ENCODE data around the gene RPL7L1.

DNA sequence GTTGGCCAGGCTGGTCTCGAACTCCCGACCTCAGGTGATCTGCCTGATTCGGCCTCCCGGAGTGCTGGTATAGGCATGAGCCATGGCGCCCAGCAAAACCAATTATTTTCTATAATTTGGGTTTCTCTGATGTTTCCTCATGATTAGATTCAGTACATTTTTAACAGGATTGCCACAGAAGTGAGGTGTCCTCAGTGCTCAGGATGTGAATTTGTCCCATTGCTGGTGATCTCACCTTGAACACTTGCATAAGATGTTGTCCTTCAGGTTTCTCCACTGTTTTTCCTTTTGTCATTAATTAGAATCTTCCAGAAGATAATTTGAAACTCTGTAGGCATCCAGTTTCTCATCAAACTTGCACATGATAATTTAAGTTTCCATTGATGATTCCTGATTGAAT, 45.4 kb upstream of the RPL7L1 start:
- TF ChIP-seq, protein P1, sequence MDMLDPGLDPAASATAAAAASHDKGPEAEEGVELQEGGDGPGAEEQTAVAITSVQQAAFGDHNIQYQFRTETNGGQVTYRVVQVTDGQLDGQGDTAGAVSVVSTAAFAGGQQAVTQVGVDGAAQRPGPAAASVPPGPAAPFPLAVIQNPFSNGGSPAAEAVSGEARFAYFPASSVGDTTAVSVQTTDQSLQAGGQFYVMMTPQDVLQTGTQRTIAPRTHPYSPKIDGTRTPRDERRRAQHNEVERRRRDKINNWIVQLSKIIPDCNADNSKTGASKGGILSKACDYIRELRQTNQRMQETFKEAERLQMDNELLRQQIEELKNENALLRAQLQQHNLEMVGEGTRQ (IDR thresholded peaks at IDR 0.05; ENCODE audit: low read depth, low read length): no peak
- TF ChIP-seq, protein P2, sequence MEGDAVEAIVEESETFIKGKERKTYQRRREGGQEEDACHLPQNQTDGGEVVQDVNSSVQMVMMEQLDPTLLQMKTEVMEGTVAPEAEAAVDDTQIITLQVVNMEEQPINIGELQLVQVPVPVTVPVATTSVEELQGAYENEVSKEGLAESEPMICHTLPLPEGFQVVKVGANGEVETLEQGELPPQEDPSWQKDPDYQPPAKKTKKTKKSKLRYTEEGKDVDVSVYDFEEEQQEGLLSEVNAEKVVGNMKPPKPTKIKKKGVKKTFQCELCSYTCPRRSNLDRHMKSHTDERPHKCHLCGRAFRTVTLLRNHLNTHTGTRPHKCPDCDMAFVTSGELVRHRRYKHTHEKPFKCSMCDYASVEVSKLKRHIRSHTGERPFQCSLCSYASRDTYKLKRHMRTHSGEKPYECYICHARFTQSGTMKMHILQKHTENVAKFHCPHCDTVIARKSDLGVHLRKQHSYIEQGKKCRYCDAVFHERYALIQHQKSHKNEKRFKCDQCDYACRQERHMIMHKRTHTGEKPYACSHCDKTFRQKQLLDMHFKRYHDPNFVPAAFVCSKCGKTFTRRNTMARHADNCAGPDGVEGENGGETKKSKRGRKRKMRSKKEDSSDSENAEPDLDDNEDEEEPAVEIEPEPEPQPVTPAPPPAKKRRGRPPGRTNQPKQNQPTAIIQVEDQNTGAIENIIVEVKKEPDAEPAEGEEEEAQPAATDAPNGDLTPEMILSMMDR (conservative IDR thresholded peaks at IDR 0.05; ENCODE audit: low read depth, low read length): no peak
- TF ChIP-seq POLR2A (IDR thresholded peaks at IDR 0.05; ENCODE audit: low read depth, low read length) (no peak), SMC3 (IDR thresholded peaks at IDR 0.05; ENCODE audit: low read depth, low read length) (no peak), MAZ (IDR thresholded peaks at IDR 0.05; ENCODE audit: borderline replicate concordance, low read depth, low read length) (no peak)
- TF ChIP-seq, protein P3, sequence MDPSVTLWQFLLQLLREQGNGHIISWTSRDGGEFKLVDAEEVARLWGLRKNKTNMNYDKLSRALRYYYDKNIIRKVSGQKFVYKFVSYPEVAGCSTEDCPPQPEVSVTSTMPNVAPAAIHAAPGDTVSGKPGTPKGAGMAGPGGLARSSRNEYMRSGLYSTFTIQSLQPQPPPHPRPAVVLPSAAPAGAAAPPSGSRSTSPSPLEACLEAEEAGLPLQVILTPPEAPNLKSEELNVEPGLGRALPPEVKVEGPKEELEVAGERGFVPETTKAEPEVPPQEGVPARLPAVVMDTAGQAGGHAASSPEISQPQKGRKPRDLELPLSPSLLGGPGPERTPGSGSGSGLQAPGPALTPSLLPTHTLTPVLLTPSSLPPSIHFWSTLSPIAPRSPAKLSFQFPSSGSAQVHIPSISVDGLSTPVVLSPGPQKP (IDR thresholded peaks at IDR 0.05; ENCODE audit: borderline replicate concordance, low read depth, low read length): no peak
